ENCODE results near the gene TTLL13. TPM values are rescaled to one million over a fixed set of nuclear protein-coding genes. Genes with fewer than 3 reads are reported as not detected.

The TTLL13 gene
- total RNA-seq, 4 donors from 2014 or later: 0.27 TPM; not detected in 3

DNA sequence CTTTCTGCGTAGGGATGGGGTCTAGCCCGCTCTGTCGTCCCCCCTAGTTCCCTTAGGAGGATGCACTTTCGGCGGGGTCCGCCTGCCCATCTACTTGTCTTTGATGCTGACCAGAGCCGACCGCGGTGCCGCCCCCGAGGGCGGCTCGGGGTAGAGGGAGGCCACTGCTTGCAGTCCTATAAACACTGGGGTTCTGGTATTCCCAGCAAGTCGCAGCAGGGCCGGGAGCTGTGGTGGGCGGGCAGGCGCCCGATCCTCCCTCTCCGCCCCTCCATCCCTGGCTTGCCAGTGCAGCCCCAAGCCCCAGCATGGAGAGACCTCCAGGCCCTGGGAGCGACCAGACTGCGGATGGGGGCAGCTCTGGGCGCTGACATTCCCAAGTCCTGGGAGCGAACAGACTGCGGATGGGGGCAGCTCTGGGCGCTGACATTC lies 47.4 kb upstream of the TTLL13 start:
- DNase-seq: no peak
- no peak for TF ChIP-seq EP300 (IDR thresholded peaks at IDR 0.05; ENCODE audit: low read depth)
- no peak for TF ChIP-seq POLR2AphosphoS5 (IDR thresholded peaks at IDR 0.05)
- TF ChIP-seq POLR2A (IDR thresholded peaks at IDR 0.05): no peak
- no peak for TF ChIP-seq CTCF (IDR thresholded peaks at IDR 0.05)
- no peaks in the 10 kb centered on the region for H3K36me3 ChIP-seq
- in situ Hi-C loops (cut with MboI; ENCODE audit: low pct_ligation_motif_present in 1 of 4, low pct_unique_long_range_greater_than_20kb in 1 of 4, low sequenced_read_pairs in 3 of 4): no loop called here
- H3K27me3 ChIP-seq: no peaks in the 10 kb centered on the region
- no peaks in the 10 kb centered on the region for H3K9me3 ChIP-seq
- H3K4me3 ChIP-seq: peak overlapping the region; percentile 60 to 96 (median 78)
- intact Hi-C loops (cut with DNase I; ENCODE audit: low total_unique reads): no loop called here
- WGBS, 2 donors (ENCODE audit: low coverage in 1 of 2): 2% methylated on average over 14 of the region's 25 CpGs; no CpG with 5 or more reads in 1 of the 2 donors
- peak overlapping the region; percentile 82 to 91 (median 88) for H3K27ac ChIP-seq
- H3K4me1 ChIP-seq: peaks cover 17 to 32% (median 22%) of the 10 kb centered on the region in 4 donors

GRCh38 chr15:90202929-90203328 lies 46.4 kb upstream of the TTLL13 start:
- intact Hi-C loops (cut with DNase I; ENCODE audit: low total_unique reads): no loop called here
- in situ Hi-C loops (cut with MboI; ENCODE audit: low pct_ligation_motif_present in 1 of 4, low pct_unique_long_range_greater_than_20kb in 1 of 4, low sequenced_read_pairs in 3 of 4): no loop called here
- H3K27me3 ChIP-seq: no peaks in the 10 kb centered on the region
- H3K36me3 ChIP-seq: no peaks in the 10 kb centered on the region
- no peak for DNase-seq
- H3K4me1 ChIP-seq: peaks cover 17 to 32% (median 22%) of the 10 kb centered on the region in 4 donors
- 86% methylated on average over 4 of the region's 4 CpGs; no CpG with 5 or more reads in 1 of the 2 donors for WGBS, 2 donors (ENCODE audit: low coverage in 1 of 2)
- H3K27ac ChIP-seq: peak overlapping the region in 2 of 4 donors; percentile 82 to 91
- H3K4me3 ChIP-seq: peak overlapping the region in 1 of 4 donors; percentile 63
- H3K9me3 ChIP-seq: no peaks in the 10 kb centered on the region
- TF ChIP-seq CTCF (IDR thresholded peaks at IDR 0.05) (no peak), POLR2A (IDR thresholded peaks at IDR 0.05) (no peak), POLR2AphosphoS5 (IDR thresholded peaks at IDR 0.05) (no peak), EP300 (IDR thresholded peaks at IDR 0.05; ENCODE audit: low read depth) (no peak)

GRCh38 chr15:90203473-90203872 lies 45.9 kb upstream of the TTLL13 start:
- no peak overlapping the region for H3K4me3 ChIP-seq
- intact Hi-C loops (cut with DNase I; ENCODE audit: low total_unique reads) (no loop called here), in situ Hi-C loops (cut with MboI; ENCODE audit: low pct_ligation_motif_present in 1 of 4, low pct_unique_long_range_greater_than_20kb in 1 of 4, low sequenced_read_pairs in 3 of 4) (no loop called here)

DNA sequence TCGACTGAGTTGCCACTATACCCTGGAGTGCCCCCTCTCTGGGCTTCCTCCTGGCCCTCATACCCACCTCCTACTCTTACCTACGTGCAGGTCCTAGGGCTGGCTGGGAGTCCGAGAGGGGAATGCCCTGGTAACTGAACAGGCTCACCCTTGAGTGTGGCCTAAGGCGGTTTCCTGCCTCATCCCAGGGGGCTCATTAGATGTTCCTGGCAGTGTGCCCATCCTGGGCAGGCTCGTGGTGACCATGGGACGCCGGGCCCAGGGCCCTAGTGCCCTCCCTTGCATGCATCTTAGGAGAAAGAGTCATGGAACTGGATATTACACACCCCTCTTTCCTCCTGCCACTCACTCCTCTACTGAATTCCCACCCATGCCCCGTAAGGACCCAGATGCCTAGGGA lies 45.4 kb upstream of the TTLL13 start:
- H3K9me3 ChIP-seq: no peaks in the 10 kb centered on the region
- 75% methylated on average over 8 of the region's 8 CpGs; no CpG with 5 or more reads in 1 of the 2 donors for WGBS, 2 donors (ENCODE audit: low coverage in 1 of 2)
- no peaks in the 10 kb centered on the region for H3K36me3 ChIP-seq
- intact Hi-C loops (cut with DNase I; ENCODE audit: low total_unique reads) (no loop called here), in situ Hi-C loops (cut with MboI; ENCODE audit: low pct_ligation_motif_present in 1 of 4, low pct_unique_long_range_greater_than_20kb in 1 of 4, low sequenced_read_pairs in 3 of 4) (no loop called here)
- peaks cover 17 to 32% (median 22%) of the 10 kb centered on the region in 4 donors for H3K4me1 ChIP-seq
- TF ChIP-seq POLR2A (IDR thresholded peaks at IDR 0.05) (no peak), EP300 (IDR thresholded peaks at IDR 0.05; ENCODE audit: low read depth) (no peak), CTCF (IDR thresholded peaks at IDR 0.05) (no peak), POLR2AphosphoS5 (IDR thresholded peaks at IDR 0.05) (no peak)
- no peaks in the 10 kb centered on the region for H3K27me3 ChIP-seq
- DNase-seq: no peak
- H3K4me3 ChIP-seq: no peak overlapping the region
- no peak overlapping the region for H3K27ac ChIP-seq

More at GRCh38 chr15:90203473-90203872, 45.9 kb upstream of the TTLL13 start:
- WGBS, 2 donors (ENCODE audit: low coverage in 1 of 2): 99% methylated on average over 7 of the region's 7 CpGs; no CpG with 5 or more reads in 1 of the 2 donors
- Histone ChIP-seq H3K27me3 (no peaks in the 10 kb centered on the region), H3K9me3 (no peaks in the 10 kb centered on the region), H3K4me1 (peaks cover 17 to 32% (median 22%) of the 10 kb centered on the region in 4 donors), H3K27ac (no peak overlapping the region), H3K36me3 (no peaks in the 10 kb centered on the region)
- DNase-seq: no peak
- no peak for TF ChIP-seq POLR2A (IDR thresholded peaks at IDR 0.05)
- no peak for TF ChIP-seq EP300 (IDR thresholded peaks at IDR 0.05; ENCODE audit: low read depth)
- TF ChIP-seq POLR2AphosphoS5 (IDR thresholded peaks at IDR 0.05): no peak
- no peak for TF ChIP-seq CTCF (IDR thresholded peaks at IDR 0.05)
